SK-N-SH (cell line): ENCODE data around the gene NSMCE1. TPM values are rescaled to one million over a fixed set of nuclear protein-coding genes. Genes with fewer than 3 reads are reported as not detected.

Source experiments
- CTCF ChIA-PET: fragments of 300-600, 350-600 bp; formaldehyde crosslinking; extraction: SDS; loops from one replicate; lab custom pipeline; 2021; lab: Yijun Ruan, JAX
- POLR2A ChIA-PET: fragments of 350-600 bp; sonication (Branson Sonifier 250); formaldehyde crosslinking; extraction: SDS; loops from one replicate; lab custom pipeline; 2020; ENCODE audit warnings: antibody characterized with exemption, inconsistent platforms; lab: Yijun Ruan, JAX
- DNase-seq: peaks from one replicate; pipeline ENCODE4 v3.0.0; 2012
- H2AFZ ChIP-seq: fragments of 200-600 bp; sonication (generic); 2 replicates; pipeline ENCODE4 v1.8.1; 2016; ENCODE audit warnings: antibody characterized with exemption, mild to moderate bottlenecking, low read depth
- H3F3A ChIP-seq: fragments of 200-600 bp; sonication (generic); replicated peaks from 2 replicates; pipeline ENCODE3; 2016; ENCODE audit warnings: antibody characterized with exemption, mild to moderate bottlenecking; ENCODE audit not compliant: insufficient read depth
- H3K27ac ChIP-seq, 2 experiments: fragments of 200-500 bp in 1 of 2; fragments of 200-600 bp in 1 of 2; sonication (Bioruptor generic) in 1 of 2; sonication (generic), shearing (Covaris generic) in 1 of 2; 2 replicates each; pipeline versions ENCODE4 v1.5.1 to v1.6.1; 2014 to 2016; ENCODE audit warnings: low read depth in 2 of 2, inconsistent platforms in 1 of 2, low read length in 1 of 2, mild to moderate bottlenecking in 1 of 2, mixed read lengths in 1 of 2
- H3K27me3 ChIP-seq: fragments of 200-600 bp; sonication (generic), shearing (Covaris generic); 2 replicates; pipeline ENCODE4 v1.6.1; 2016; ENCODE audit warnings: mixed run types; ENCODE audit not compliant: insufficient read depth
- H3K36me3 ChIP-seq, 2 experiments: fragments of 200-500 bp in 1 of 2; fragments of 200-600 bp in 1 of 2; sonication (Bioruptor generic) in 1 of 2; sonication (generic) in 1 of 2; replicated peaks in 1 of 2; 2 replicates each; pipeline versions ENCODE3 to v1.5.1; 2014 to 2016; ENCODE audit warnings: low read length in 1 of 2, mild to moderate bottlenecking in 1 of 2; ENCODE audit not compliant: insufficient read depth in 2 of 2, control insufficient read depth in 1 of 2
- H3K4me1 ChIP-seq, 2 experiments: fragments of 200-500 bp in 1 of 2; fragments of 200-600 bp in 1 of 2; sonication (Bioruptor generic) in 1 of 2; sonication (generic), shearing (Covaris generic) in 1 of 2; 2 replicates each; pipeline versions ENCODE4 v1.5.1 to v1.6.1; 2014 to 2016; ENCODE audit warnings: low read depth in 1 of 2, low read length in 1 of 2, mixed run types in 1 of 2; ENCODE audit not compliant: insufficient read depth in 2 of 2, control insufficient read depth in 1 of 2
- H3K4me2 ChIP-seq: fragments of 200-600 bp; sonication (generic), shearing (Covaris generic); 2 replicates; pipeline ENCODE4 v1.6.1; 2017; ENCODE audit warnings: mixed run types
- H3K4me3 ChIP-seq, 2 experiments: fragments of 200-500 bp in 1 of 2; fragments of 200-600 bp in 1 of 2; sonication (Bioruptor generic) in 1 of 2; sonication (generic), shearing (Covaris generic) in 1 of 2; 2 replicates each; pipeline versions ENCODE4 v1.5.1 to v1.8.1; 2014 to 2016; ENCODE audit warnings: low read depth in 2 of 2, inconsistent platforms in 1 of 2, low read length in 1 of 2, mild to moderate bottlenecking in 1 of 2, mixed read lengths in 1 of 2, moderate library complexity in 1 of 2
- H3K79me2 ChIP-seq: fragments of 200-600 bp; sonication (generic); 2 replicates; pipeline ENCODE4 v1.8.1; 2017; ENCODE audit warnings: mild to moderate bottlenecking; ENCODE audit not compliant: insufficient read depth
- H3K9ac ChIP-seq: fragments of 200-600 bp; sonication (generic); 2 replicates; pipeline ENCODE4 v1.6.1; 2017; ENCODE audit warnings: mixed run types
- H3K9me2 ChIP-seq: fragments of 200-600 bp; sonication (generic); 2 replicates; pipeline ENCODE4 v1.6.1; 2017; ENCODE audit warnings: mixed run types
- H3K9me3 ChIP-seq: fragments of 200-600 bp; sonication (generic); 2 replicates; pipeline ENCODE4 v1.6.1; 2017; ENCODE audit warnings: mixed run types, mild to moderate bottlenecking, moderate library complexity
- H4K20me1 ChIP-seq: fragments of 200-600 bp; sonication (generic); 2 replicates; pipeline ENCODE4 v1.6.1; 2017; ENCODE audit warnings: mild to moderate bottlenecking, mixed run types; ENCODE audit not compliant: insufficient read depth
- CHD2 ChIP-seq: fragments of 150-350 bp; IDR thresholded peaks from 2 replicates; pipeline ENCODE4 v1.6.1; 2018; ENCODE audit warnings: low read length; ENCODE audit not compliant: partially characterized antibody
- CTCF ChIP-seq: fragments of 200-600 bp; sonication (generic); IDR thresholded peaks from 2 replicates; pipeline ENCODE4 v1.6.1; 2017; ENCODE audit warnings: antibody characterized with exemption, mild to moderate bottlenecking, moderate library complexity
- IRF3 ChIP-seq: fragments of 150-350 bp; IDR thresholded peaks from 2 replicates; pipeline ENCODE4 v1.6.1; 2016; ENCODE audit warnings: mild to moderate bottlenecking, low read depth, low read length
- MEF2A ChIP-seq: IDR thresholded peaks from 2 replicates; pipeline ENCODE4 v1.4.0; 2012; ENCODE audit warnings: low read depth, borderline replicate concordance
- RAD21 ChIP-seq: IDR thresholded peaks from 2 replicates; pipeline ENCODE4 v1.6.1; 2012; ENCODE audit warnings: mild to moderate bottlenecking, low read length
- SMC3 ChIP-seq: IDR thresholded peaks from 2 replicates; pipeline ENCODE4 v1.6.1; 2012; ENCODE audit warnings: low read depth, low read length, improper control_type of control experiment
- USF1 ChIP-seq: IDR thresholded peaks from 2 replicates; pipeline ENCODE4 v1.4.0; 2012; ENCODE audit warnings: low read depth, borderline replicate concordance
- WGBS: methylation state at CpG from one replicate; pipeline ENCODE4 v1.1.6; 2017; ENCODE audit warnings: low lambda C conversion rate; 5-methylcytosine and 5-hydroxymethylcytosine counted together
- polyA plus RNA-seq, 3 experiments: library from polyadenylated mRNA; depleted of rRNA; stranded (reverse); fragments of >200 nt; gene quantifications; 2 replicates each; pipeline ENCODE4 v1.2.3, GENCODE V29; 2012
- TF ChIP-seq, protein P1 (sequence below): IDR thresholded peaks from 2 replicates; pipeline ENCODE4 v1.6.1; 2012; ENCODE audit warnings: mild to moderate bottlenecking, low read depth, low read length, moderate library complexity
- TF ChIP-seq, protein P2 (sequence below): IDR thresholded peaks from 2 replicates; pipeline ENCODE4 v1.4.0; 2012; ENCODE audit warnings: low read depth

Gene NSMCE1
- polyA plus RNA-seq, 1 of the 3 experiments (the other 2 are of a cell fraction) = 39.8 TPM

DNA sequence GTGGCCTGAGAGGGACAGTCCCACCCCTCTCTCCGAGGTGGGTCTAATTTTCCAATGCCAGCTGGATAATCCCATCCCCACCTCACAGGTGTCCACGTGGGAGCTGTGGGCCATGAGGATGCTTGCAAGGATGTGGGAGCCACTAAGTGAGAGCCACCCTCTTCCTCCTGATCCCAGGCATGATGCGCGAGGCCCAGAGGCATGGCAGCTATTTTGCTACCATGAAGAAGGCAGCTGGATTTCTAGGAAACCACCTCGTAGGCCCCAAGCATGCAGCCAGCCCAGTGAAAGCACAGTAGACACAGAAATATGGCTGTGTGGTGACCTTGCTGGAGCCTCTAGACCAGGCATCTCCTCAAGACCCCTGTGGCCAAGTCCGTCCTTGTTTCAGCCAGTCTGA lies 44.9 kb downstream of the NSMCE1 start (continued):
- TF ChIP-seq, protein P1, sequence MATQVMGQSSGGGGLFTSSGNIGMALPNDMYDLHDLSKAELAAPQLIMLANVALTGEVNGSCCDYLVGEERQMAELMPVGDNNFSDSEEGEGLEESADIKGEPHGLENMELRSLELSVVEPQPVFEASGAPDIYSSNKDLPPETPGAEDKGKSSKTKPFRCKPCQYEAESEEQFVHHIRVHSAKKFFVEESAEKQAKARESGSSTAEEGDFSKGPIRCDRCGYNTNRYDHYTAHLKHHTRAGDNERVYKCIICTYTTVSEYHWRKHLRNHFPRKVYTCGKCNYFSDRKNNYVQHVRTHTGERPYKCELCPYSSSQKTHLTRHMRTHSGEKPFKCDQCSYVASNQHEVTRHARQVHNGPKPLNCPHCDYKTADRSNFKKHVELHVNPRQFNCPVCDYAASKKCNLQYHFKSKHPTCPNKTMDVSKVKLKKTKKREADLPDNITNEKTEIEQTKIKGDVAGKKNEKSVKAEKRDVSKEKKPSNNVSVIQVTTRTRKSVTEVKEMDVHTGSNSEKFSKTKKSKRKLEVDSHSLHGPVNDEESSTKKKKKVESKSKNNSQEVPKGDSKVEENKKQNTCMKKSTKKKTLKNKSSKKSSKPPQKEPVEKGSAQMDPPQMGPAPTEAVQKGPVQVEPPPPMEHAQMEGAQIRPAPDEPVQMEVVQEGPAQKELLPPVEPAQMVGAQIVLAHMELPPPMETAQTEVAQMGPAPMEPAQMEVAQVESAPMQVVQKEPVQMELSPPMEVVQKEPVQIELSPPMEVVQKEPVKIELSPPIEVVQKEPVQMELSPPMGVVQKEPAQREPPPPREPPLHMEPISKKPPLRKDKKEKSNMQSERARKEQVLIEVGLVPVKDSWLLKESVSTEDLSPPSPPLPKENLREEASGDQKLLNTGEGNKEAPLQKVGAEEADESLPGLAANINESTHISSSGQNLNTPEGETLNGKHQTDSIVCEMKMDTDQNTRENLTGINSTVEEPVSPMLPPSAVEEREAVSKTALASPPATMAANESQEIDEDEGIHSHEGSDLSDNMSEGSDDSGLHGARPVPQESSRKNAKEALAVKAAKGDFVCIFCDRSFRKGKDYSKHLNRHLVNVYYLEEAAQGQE = no peak

DNA sequence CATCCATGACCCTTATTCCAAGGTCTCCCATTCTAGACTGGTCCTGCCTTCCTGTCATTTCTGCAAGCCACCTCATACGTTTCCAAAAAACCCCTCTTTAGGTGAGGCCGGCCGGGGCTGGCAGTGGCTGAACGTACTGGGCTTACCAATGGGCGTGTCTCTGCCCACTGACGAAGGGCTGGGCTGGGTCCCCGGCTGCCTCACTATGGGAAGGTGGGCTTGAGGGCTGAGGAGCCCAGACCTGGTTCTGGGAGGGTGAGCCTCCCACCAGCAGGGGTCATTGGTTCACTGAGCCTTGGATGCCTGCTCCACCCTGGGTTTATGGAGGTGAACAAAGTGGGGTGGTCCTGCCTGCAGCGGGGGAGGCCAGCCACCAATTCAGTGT lies 45.4 kb downstream of the NSMCE1 start:
- TF ChIP-seq IRF3 (no peak), USF1 (no peak), SMC3 (no peak), CHD2 (no peak), CTCF (peak; percentile 31; the same call in 1 of the 2 replicates), RAD21 (peak; percentile 15; the same call in 1 of the 2 replicates), MEF2A (no peak)
- TF ChIP-seq, protein P1 = no peak
- TF ChIP-seq, protein P2, sequence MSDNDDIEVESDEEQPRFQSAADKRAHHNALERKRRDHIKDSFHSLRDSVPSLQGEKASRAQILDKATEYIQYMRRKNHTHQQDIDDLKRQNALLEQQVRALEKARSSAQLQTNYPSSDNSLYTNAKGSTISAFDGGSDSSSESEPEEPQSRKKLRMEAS = no peak
- TF ChIP-seq, all 33 proteins: peak for 2
- Histone ChIP-seq H3K4me2 (no peak overlapping the region), H4K20me1 (no peaks in the 10 kb centered on the region), H3K4me1 (peaks cover 0 to 19% of the 10 kb centered on the region in 2 experiments; a peak in 1 of 4 replicates), H3K9ac (no peak overlapping the region), H3K36me3 (peaks cover 0 to 13% of the 10 kb centered on the region in 2 experiments), H3K79me2 (no peaks in the 10 kb centered on the region), H3K9me2 (no peaks in the 10 kb centered on the region), H2AFZ (no peak overlapping the region), H3K4me3 (no peak overlapping the region), H3F3A (no peaks in the 10 kb centered on the region), H3K27ac (no peak overlapping the region; a peak in 1 of 4 replicates), H3K27me3 (no peaks in the 10 kb centered on the region), H3K9me3 (no peaks in the 10 kb centered on the region)
- WGBS = 78% methylated on average over 7 of the region's 8 CpGs
- no peak for DNase-seq
- CTCF ChIA-PET = interaction anchor here (0.6 to 7.9 kb wide), 3 partner anchors 10 to 145 kb away, joined by 3 to 66 read pairs (median 3); no protein-coding TSS in a partner anchor
- POLR2A ChIA-PET = no interaction called here
